K562 (cell line): ENCODE measurements around the gene CYBB.

Experiments
- HDAC1 ChIP-seq, 2 experiments: fragments of 450-650 bp; IDR thresholded peaks; 2 replicates each; pipeline ENCODE4 v1.6.1; 2016 to 2017; ENCODE audit warnings: inconsistent platforms in 1 of 2, mild to moderate bottlenecking in 1 of 2, moderate library complexity in 1 of 2
- NR0B1 ChIP-seq: fragments of 450-650 bp; IDR thresholded peaks from one replicate; pipeline ENCODE4 v1.6.1; 2018; ENCODE audit warnings: mild to moderate bottlenecking, moderate library complexity; ENCODE audit not compliant: partially characterized antibody
- POLR2A ChIP-seq: fragments of 450-650 bp; conservative IDR thresholded peaks from 2 replicates; pipeline ENCODE4 v1.6.1; 2016
- PREB ChIP-seq: sonication (generic); formaldehyde crosslinking; IDR thresholded peaks from 2 replicates; pipeline ENCODE4 v1.8.1; 2023; ENCODE audit warnings: mild to moderate bottlenecking, missing genetic modification reagents
- RAD21 ChIP-seq, 2 experiments: fragments of 250-450 bp in 1 of 2; fragments of 450-650 bp in 1 of 2; sonication (Bioruptor Pico) in 1 of 2; formaldehyde crosslinking in 1 of 2; IDR thresholded peaks in 1 of 2; conservative IDR thresholded peaks in 1 of 2; 2 replicates each; pipeline versions ENCODE4 v1.4.0 to v1.8.0; 2020 to 2022; ENCODE audit warnings: mild to moderate bottlenecking in 2 of 2, moderate library complexity in 1 of 2

- no peak for TF ChIP-seq POLR2A
- no peak for TF ChIP-seq HDAC1 (IDR thresholded peaks at IDR 0.05)
- no peak for TF ChIP-seq RAD21 (CRISPR knock-in tag; conservative IDR thresholded peaks at IDR 0.05 in 1 of 2, IDR thresholded peaks at IDR 0.05 in 1 of 2)
- no peak for TF ChIP-seq NR0B1
- TF ChIP-seq PREB = no peak
These were observed 37.3 kb downstream of the CYBB start for GRCh38 chrX:37817176-37817575.
